ENCODE data around the gene ARHGEF17.

GRCh38 chr11:73316422-73316821 is 8.3 kb downstream of the ARHGEF17 start:
- TF ChIP-seq CTCF (IDR thresholded peaks at IDR 0.05) (no peak), POLR2A (IDR thresholded peaks at IDR 0.05; ENCODE audit: low read depth) (no peak), EP300 (IDR thresholded peaks at IDR 0.05) (no peak)

Measured in esophagus muscularis mucosa (tissue), 4 donors.